K562 (cell line): ENCODE measurements around the gene KRAS. TPM values are rescaled to one million over a fixed set of nuclear protein-coding genes. Genes with fewer than 3 reads are reported as not detected.
A peak's percentile ranks its signal among the peaks of the same experiment; 100 is the strongest.

Experiments used
- BDP1 ChIP-seq: IDR thresholded peaks from 3 replicates; pipeline ENCODE4 v1.6.1; 2011; ENCODE audit not compliant: insufficient read length, insufficient read depth
- BRF2 ChIP-seq: IDR thresholded peaks from 3 replicates; pipeline ENCODE4 v1.6.1; 2011; ENCODE audit warnings: borderline replicate concordance, mild to moderate bottlenecking; ENCODE audit not compliant: insufficient read length, insufficient read depth
- CTCFL ChIP-seq: IDR thresholded peaks from 2 replicates; pipeline ENCODE4 v1.6.1; 2011; ENCODE audit warnings: borderline replicate concordance, low read depth, mild to moderate bottlenecking, moderate library complexity, low read length; ENCODE audit not compliant: insufficient read depth, poor library complexity, severe bottlenecking
- E2F1 ChIP-seq: sonication (generic); formaldehyde crosslinking; IDR thresholded peaks from 2 replicates; pipeline ENCODE4 v1.8.1; 2023; ENCODE audit warnings: mild to moderate bottlenecking, missing genetic modification reagents, moderate library complexity
- E2F3 ChIP-seq: fragments of 250-450 bp; sonication (Bioruptor Pico); IDR thresholded peaks from 2 replicates; pipeline ENCODE4 v1.4.0; 2020; ENCODE audit warnings: mild to moderate bottlenecking
- MXI1 ChIP-seq: IDR thresholded peaks from 2 replicates; pipeline ENCODE4 v1.6.1; 2011; ENCODE audit warnings: low read depth, mild to moderate bottlenecking, improper control_type of control experiment, low read length
- POLR2H ChIP-seq: IDR thresholded peaks from 2 replicates; pipeline ENCODE4 v1.6.1; 2016; ENCODE audit warnings: missing genetic modification characterization, low read depth, mild to moderate bottlenecking, control low read depth, missing compliant biosample characterization, moderate library complexity
- PPARD ChIP-seq: fragments of 250-450 bp; sonication (Bioruptor Pico); IDR thresholded peaks from 2 replicates; pipeline ENCODE4 v1.8.0; 2022; ENCODE audit warnings: inconsistent platforms, mild to moderate bottlenecking, moderate library complexity
- PRPF4 ChIP-seq: fragments of 200-400 bp; formaldehyde crosslinking; IDR thresholded peaks from one replicate; pipeline ENCODE4 v1.6.1; 2017; ENCODE audit warnings: low read length, low read depth, mild to moderate bottlenecking; ENCODE audit not compliant: insufficient read depth, poor library complexity, severe bottlenecking
- SIN3A ChIP-seq, 2 experiments: fragments of 150-350 bp in 1 of 2; IDR thresholded peaks; 2 replicates each; pipeline ENCODE4 v1.6.1; 2011 to 2016; ENCODE audit warnings: borderline replicate concordance in 2 of 2, low read depth in 2 of 2, low read length in 2 of 2, mild to moderate bottlenecking in 2 of 2, moderate library complexity in 2 of 2; ENCODE audit not compliant: control insufficient read depth in 1 of 2
- SIRT6 ChIP-seq: IDR thresholded peaks from one replicate; pipeline ENCODE4 v1.6.1; 2012; ENCODE audit warnings: low read depth, mild to moderate bottlenecking, control low read depth, inconsistent platforms, low read length, moderate library complexity
- SREBF2 ChIP-seq: sonication (generic); formaldehyde crosslinking; IDR thresholded peaks from 2 replicates; pipeline ENCODE4 v1.4.0; 2020; ENCODE audit warnings: mild to moderate bottlenecking, missing genetic modification reagents
- ZNF316 ChIP-seq: fragments of 450-650 bp; IDR thresholded peaks from 2 replicates; pipeline ENCODE4 v1.6.1; 2016
- ZNF740 ChIP-seq, 3 experiments: fragments of 200-800 bp in 1 of 3; sonication (Bioruptor generic) in 1 of 3; sonication (generic) in 1 of 3; formaldehyde crosslinking in 1 of 3; IDR thresholded peaks; 2 replicates each; pipeline versions ENCODE4 v1.6.1 to v1.8.0; 2016 to 2022; ENCODE audit warnings: mild to moderate bottlenecking in 2 of 3, missing compliant biosample characterization in 2 of 3, missing genetic modification characterization in 2 of 3, missing genetic modification reagents in 1 of 3
- ZNF76 ChIP-seq: fragments of 250-450 bp; sonication (Bioruptor Pico); IDR thresholded peaks from 2 replicates; pipeline ENCODE4 v1.4.0; 2020; ENCODE audit warnings: mild to moderate bottlenecking, moderate library complexity, borderline replicate concordance
- ZNF778 ChIP-seq: fragments of 450-650 bp; formaldehyde crosslinking; IDR thresholded peaks from 2 replicates; pipeline ENCODE4 v1.4.0; 2020; ENCODE audit warnings: mild to moderate bottlenecking, moderate library complexity
- polyA plus RNA-seq, 8 experiments: library from polyadenylated mRNA; depleted of rRNA in 4 of 8; stranded (reverse) in 5 of 8; unstranded in 3 of 8; fragments of >200 nt; fragmentation: Nextera tagmentation in 2 of 8; fragmentation: Illumina TruSeq in 1 of 8; extraction: Ambion mirVana in 2 of 8; extraction: Trizol in 1 of 8; gene quantifications; 2 replicates each; pipeline versions ENCODE4 v1.2.1 to v1.2.3, GENCODE V29; 2011 to 2014; ENCODE audit warnings: inconsistent platforms in 1 of 8, missing spikeins in 1 of 8
- total RNA-seq, 7 experiments: library from RNA; depleted of rRNA in 6 of 7; stranded (reverse); fragments of >200 nt in 6 of 7; fragmentation: Illumina TruSeq in 2 of 7; extraction: Trizol in 2 of 7; gene quantifications; 2 replicates each; pipeline versions ENCODE4 v1.2.1 to v1.2.3, GENCODE V29; 2011 to 2021; ENCODE audit warnings: low replicate concordance in 1 of 7
- TF ChIP-seq, protein P1 (sequence below): fragments of 450-650 bp; IDR thresholded peaks from 2 replicates; pipeline ENCODE4 v1.6.1; 2016; ENCODE audit warnings: missing biosample characterization, missing genetic modification characterization

The KRAS gene
- total and polyA plus RNA-seq, 9 of the 15 experiments (the other 6 are each of a cell fraction or from before 2014, with no cell fraction given), result 7.2 to 21.2 (median 12.7) TPM

DNA sequence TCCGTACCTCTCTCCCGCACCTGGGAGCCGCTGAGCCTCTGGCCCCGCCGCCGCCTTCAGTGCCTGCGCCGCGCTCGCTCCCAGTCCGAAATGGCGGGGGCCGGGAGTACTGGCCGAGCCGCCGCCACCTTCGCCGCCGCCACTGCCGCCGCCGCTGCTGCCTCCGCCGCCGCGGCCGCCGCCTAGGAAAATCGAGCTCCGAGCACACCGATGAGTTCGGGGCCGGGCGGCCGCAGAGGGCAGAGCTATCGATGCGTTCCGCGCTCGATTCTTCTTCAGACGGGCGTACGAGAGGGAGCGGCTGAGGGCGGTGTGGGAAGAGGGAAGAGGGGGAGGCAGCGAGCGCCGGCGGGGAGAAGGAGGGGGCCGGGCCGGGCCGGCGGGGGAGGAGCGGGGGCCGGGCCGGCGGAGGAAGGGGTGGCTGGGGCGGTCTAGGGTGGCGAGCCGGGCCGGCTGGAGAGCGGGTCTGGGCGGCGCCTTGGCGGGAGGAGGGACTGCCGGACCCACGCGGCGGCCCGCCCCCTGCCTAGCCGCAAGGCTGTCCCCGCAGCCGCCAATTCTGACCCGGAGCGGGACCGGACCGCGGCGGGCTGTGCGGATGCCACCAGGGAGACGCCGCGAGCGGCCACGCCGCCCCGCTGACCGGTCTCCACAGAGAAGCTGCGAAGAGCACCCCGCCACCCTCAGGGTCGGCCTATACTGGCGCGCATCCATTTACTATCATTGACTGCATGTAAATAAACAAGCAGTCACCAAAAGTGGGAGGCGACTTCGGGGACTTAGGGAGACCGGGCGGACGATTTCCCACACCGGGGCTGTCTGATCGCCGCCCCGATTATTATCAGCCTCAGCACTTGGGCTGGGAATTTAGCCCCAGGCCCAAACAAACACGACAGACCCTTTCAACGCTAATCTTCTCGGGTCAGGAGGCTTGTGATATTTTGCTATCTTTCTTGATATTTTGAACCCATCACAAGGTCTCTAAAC lies at the start of gene KRAS (continued):
- TF ChIP-seq CTCFL (no peak), SIN3A (IDR thresholded peaks at IDR 0.05; ENCODE audit: borderline replicate concordance in 2 of 2, control insufficient read depth in 1 of 2, low read depth in 2 of 2, low read length in 2 of 2) (peak; percentile 56 to 59; a peak in 2 of 4 replicates), ZNF76 (no peak), ZNF740 (CRISPR knock-in tag; IDR thresholded peaks at IDR 0.05) (no peak), ZNF740 (tag; IDR thresholded peaks at IDR 0.05) (no peak), E2F3 (CRISPR knock-in tag) (0 out of 2 replicates have a peak, but pooled peaks have one; percentile 33), POLR2H (tag) (no peak), BDP1 (no peak), E2F1 (CRISPR knock-in tag) (no peak; the same call in 1 of the 2 replicates), MXI1 (no peak), PRPF4 (no peak), SIRT6 (no peak), SREBF2 (no peak), BRF2 (no peak), PPARD (CRISPR knock-in tag) (no peak), ZNF316 (no peak), ZNF778 (no peak)
- TF ChIP-seq, protein P1, sequence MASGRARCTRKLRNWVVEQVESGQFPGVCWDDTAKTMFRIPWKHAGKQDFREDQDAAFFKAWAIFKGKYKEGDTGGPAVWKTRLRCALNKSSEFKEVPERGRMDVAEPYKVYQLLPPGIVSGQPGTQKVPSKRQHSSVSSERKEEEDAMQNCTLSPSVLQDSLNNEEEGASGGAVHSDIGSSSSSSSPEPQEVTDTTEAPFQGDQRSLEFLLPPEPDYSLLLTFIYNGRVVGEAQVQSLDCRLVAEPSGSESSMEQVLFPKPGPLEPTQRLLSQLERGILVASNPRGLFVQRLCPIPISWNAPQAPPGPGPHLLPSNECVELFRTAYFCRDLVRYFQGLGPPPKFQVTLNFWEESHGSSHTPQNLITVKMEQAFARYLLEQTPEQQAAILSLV (tag), result no peak
